Naive thymus-derived CD4-positive, alpha-beta T cell (primary cell): ENCODE measurements around the gene KLHL17. TPM values are rescaled to one million over a fixed set of nuclear protein-coding genes. Genes with fewer than 3 reads are reported as not detected.
"Not testable (repeated sequence)": the region's sequence is repeated elsewhere in the genome, so short reads cannot be mapped to it uniquely, and the experiment has no call there.

Experiments used
- ATAC-seq: fragments of 150-1000 bp; cut with Tn5 transposase; 2 replicates; pipeline ENCODE4 v1.10.0; 2021; ENCODE audit warnings: mild to moderate bottlenecking, moderate library complexity
- CTCF ChIA-PET: fragments of 350-600 bp; sonication (Branson Sonifier 250); formaldehyde crosslinking; loops from one replicate; lab custom pipeline; 2021; ENCODE audit warnings: antibody characterized with exemption; lab: Charles Lee
- POLR2A ChIA-PET: fragments of 350-600 bp; sonication (Branson Sonifier 250); formaldehyde crosslinking; loops from one replicate; lab custom pipeline; 2021; ENCODE audit warnings: antibody characterized with exemption, inconsistent platforms; lab: Charles Lee
- DNase-seq, 9 donors: peaks; one replicate each; pipeline versions ENCODE4 v3.0.0 to v3.0.0-alpha.2; 2020 to 2022; ENCODE audit warnings: mixed read lengths in 1 of 9
- H3K27ac ChIP-seq: one replicate; pipeline ENCODE4 v1.7.0; 2013; ENCODE audit warnings: mild to moderate bottlenecking, low read depth, low read length, moderate library complexity
- H3K27me3 ChIP-seq, 2 donors: one replicate each; pipeline ENCODE4 v1.7.0; 2013; ENCODE audit warnings: low read length in 2 of 2, mild to moderate bottlenecking in 2 of 2, moderate library complexity in 2 of 2; ENCODE audit not compliant: control insufficient read depth in 2 of 2, insufficient read depth in 2 of 2
- H3K36me3 ChIP-seq, 3 experiments: 1 replicate in 2 of 3; 2 replicates in 1 of 3; pipeline ENCODE4 v1.7.0; 2013; ENCODE audit warnings: low read length in 3 of 3, mild to moderate bottlenecking in 3 of 3, moderate library complexity in 1 of 3; ENCODE audit not compliant: insufficient read depth in 3 of 3, control insufficient read depth in 2 of 3
- H3K4me1 ChIP-seq, 2 donors: one replicate each; pipeline ENCODE4 v1.7.0; 2013; ENCODE audit warnings: low read length in 2 of 2, mild to moderate bottlenecking in 2 of 2, moderate library complexity in 1 of 2; ENCODE audit not compliant: control insufficient read depth in 2 of 2, insufficient read depth in 2 of 2
- H3K4me3 ChIP-seq: 2 replicates; pipeline ENCODE4 v1.7.0; 2013; ENCODE audit warnings: mild to moderate bottlenecking, low read length
- H3K9me3 ChIP-seq, 3 experiments: 1 replicate in 2 of 3; 2 replicates in 1 of 3; pipeline ENCODE4 v1.7.0; 2013; ENCODE audit warnings: low read length in 3 of 3; ENCODE audit not compliant: control insufficient read depth in 2 of 3
- H3K27ac Mint-ChIP-seq, 9 donors: one replicate each; pipeline ENCODE4 v1.8.0; 2020 to 2022; ENCODE audit warnings: mixed read lengths in 9 of 9, mild to moderate bottlenecking in 8 of 9, moderate library complexity in 5 of 9, inconsistent platforms in 2 of 9
- H3K27me3 Mint-ChIP-seq, 5 donors: one replicate each; pipeline ENCODE4 v1.8.0; 2021 to 2022; ENCODE audit warnings: mixed read lengths in 5 of 5, mild to moderate bottlenecking in 1 of 5
- H3K36me3 Mint-ChIP-seq, 5 donors: one replicate each; pipeline ENCODE4 v1.8.0; 2020 to 2022; ENCODE audit warnings: mixed read lengths in 5 of 5, mild to moderate bottlenecking in 3 of 5, inconsistent platforms in 1 of 5
- H3K4me1 Mint-ChIP-seq, 7 donors: one replicate each; pipeline ENCODE4 v1.8.0; 2020 to 2022; ENCODE audit warnings: mixed read lengths in 7 of 7, mild to moderate bottlenecking in 3 of 7, inconsistent platforms in 1 of 7
- H3K4me3 Mint-ChIP-seq, 10 donors: one replicate each; pipeline ENCODE4 v1.8.0; 2020 to 2022; ENCODE audit warnings: mild to moderate bottlenecking in 10 of 10, mixed read lengths in 10 of 10, moderate library complexity in 6 of 10, inconsistent platforms in 2 of 10
- H3K9me3 Mint-ChIP-seq, 11 donors: one replicate each; pipeline ENCODE4 v1.8.0; 2020 to 2022; ENCODE audit warnings: mixed read lengths in 11 of 11, mild to moderate bottlenecking in 4 of 11, inconsistent platforms in 1 of 11, moderate library complexity in 1 of 11
- intact Hi-C, 2 donors: fragments of 100-400 bp; cut with micrococcal nuclease; formaldehyde crosslinking; loops; one replicate each; pipeline ENCODE4 v1.15.1; 2023
- polyA plus RNA-seq, 2 donors: library from polyadenylated mRNA; unstranded; fragments of 300-500 nt; fragmentation: Illumina TruSeq; gene quantifications; one replicate each; pipeline ENCODE4 v1.2.3, GENCODE V29; 2021
- total RNA-seq, 6 experiments: library from RNA in 5 of 6; stranded (reverse) in 5 of 6; gene quantifications; 1 replicate in 5 of 6; 2 replicates in 1 of 6; pipeline ENCODE4 v1.2.3 and lab custom pipeline; 2021 to 2026

The KLHL17 gene
- total and polyA plus RNA-seq, 7 experiments from 2014 or later: 0.58 to 34.2 (median 20.7) TPM

DNA sequence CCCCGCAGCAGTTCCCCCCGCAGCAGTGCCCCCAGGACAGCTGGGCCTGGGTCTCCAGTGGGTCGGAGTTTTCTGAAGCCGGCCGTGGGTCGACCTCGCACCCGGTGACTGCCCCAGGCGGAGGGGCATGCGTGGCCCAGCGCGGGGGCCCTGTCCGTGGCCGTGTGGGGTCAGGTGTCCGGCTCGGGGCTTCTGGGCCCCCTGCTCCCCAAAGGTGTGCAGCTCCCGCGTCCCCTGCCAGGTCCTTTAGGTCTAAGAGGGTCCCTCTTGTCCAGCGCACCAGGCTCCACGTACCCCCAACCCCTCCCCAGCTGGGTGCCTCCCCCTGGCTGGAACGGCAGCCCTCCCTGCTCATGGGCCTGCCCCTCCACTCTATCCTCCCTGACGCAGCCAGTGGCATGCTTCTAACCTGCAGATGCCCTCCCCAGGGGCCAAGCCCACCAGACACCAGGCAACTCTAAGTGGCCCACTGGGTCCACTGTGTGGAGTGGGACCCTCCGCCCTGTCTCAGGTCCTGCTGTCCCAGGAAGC is 45.5 kb downstream of the KLHL17 start:
- CTCF ChIA-PET: no interaction called here

DNA sequence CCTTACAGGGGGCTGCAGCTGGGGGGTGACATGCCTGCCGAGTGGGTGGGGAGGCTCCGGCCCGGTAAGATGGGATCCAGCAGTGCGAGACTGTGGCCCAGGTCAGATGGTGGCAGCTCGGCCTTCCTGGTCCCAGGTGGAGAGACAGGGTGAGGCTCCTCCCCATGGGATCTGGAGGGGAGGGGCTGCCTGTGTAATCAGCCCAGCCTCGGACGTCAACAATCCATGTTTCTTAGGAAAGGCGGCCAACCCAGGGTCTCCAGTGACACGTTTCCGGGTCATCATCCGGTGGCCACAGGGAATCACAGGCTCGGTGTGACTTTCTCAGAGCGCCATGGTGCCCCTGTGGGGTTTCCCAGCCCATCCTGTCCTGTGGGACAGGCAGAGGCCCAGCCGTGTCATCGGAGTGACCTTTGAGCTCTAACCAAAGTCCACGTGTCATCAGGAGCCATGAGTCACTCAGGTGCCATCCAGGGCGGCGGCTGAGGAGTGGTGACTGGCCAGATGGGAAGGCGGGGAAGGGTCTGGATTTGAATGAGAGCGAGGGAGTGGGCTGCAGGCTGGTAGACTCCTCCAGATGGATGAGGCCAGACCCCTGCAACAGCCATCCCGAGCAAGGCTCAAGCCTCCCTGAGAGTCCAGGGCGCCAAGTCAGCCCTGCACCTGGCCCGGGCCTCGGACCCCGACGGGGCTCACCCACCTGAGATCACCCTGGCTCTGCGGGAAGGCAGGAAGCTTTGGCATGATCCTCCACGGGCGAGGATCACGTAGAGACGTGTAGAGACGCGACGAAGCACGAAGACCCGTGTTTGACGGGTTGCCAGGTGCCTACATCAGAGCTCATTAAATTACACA is 46.1 kb downstream of the KLHL17 start:
- H3K4me3 ChIP-seq: no peak overlapping the region
- H3K9me3 ChIP-seq: no peaks in the 10 kb centered on the region
- no peak for ATAC-seq
- intact Hi-C loops: no loop called here
- peaks cover 6 to 13% of the 10 kb centered on the region in 2 donors for H3K27me3 ChIP-seq
- Mint-ChIP-seq H3K36me3 (peaks cover 0 to 4% (median 0%) of the 10 kb centered on the region in 5 donors), H3K4me3 (no peak overlapping the region), H3K4me1 (peaks cover 0 to 14% (median 12%) of the 10 kb centered on the region in 7 donors), H3K27ac (no peak overlapping the region), H3K27me3 (peaks cover 10 to 36% (median 23%) of the 10 kb centered on the region in 5 donors), H3K9me3 (peaks cover 0 to 1% (median 0%) of the 10 kb centered on the region in 11 donors)
- H3K36me3 ChIP-seq: no peaks in the 10 kb centered on the region
- DNase-seq: no peak
- ChIA-PET CTCF (interaction anchor here (1.4 kb wide), 1 partner anchor 13 kb away, joined by 3 read pairs; no protein-coding TSS in a partner anchor), POLR2A (interaction anchor here (0.8 kb wide), 1 partner anchor 91 kb away, joined by 5 read pairs; no protein-coding TSS in a partner anchor)
- H3K4me1 ChIP-seq: peaks cover 2 to 5% of the 10 kb centered on the region in 2 donors
- H3K27ac ChIP-seq: no peak overlapping the region

More for the DNA sequence above, 45.5 kb downstream of the KLHL17 start:
- H3K27me3 ChIP-seq: peaks cover 8 to 18% of the 10 kb centered on the region in 2 donors
- H3K4me3 ChIP-seq: no peak overlapping the region
- POLR2A ChIA-PET: no interaction called here
- H3K9me3 ChIP-seq: no peaks in the 10 kb centered on the region
- H3K4me1 ChIP-seq: peaks cover 9 to 11% of the 10 kb centered on the region in 2 donors
- no peak overlapping the region for H3K27ac ChIP-seq
- peaks cover 10 to 42% (median 23%) of the 10 kb centered on the region in 5 donors for H3K27me3 Mint-ChIP-seq
- peaks cover under 1 to 17% (median 12%) of the 10 kb centered on the region in 7 donors for H3K4me1 Mint-ChIP-seq
- peaks cover 0 to 4% (median 0%) of the 10 kb centered on the region in 5 donors for H3K36me3 Mint-ChIP-seq
- intact Hi-C loops: no loop called here
- H3K36me3 ChIP-seq: no peaks in the 10 kb centered on the region
- ATAC-seq (no peak), DNase-seq (no peak)
- H3K9me3 Mint-ChIP-seq: peaks cover 0 to 1% (median 0%) of the 10 kb centered on the region in 11 donors
- no peak overlapping the region for H3K27ac Mint-ChIP-seq
- H3K4me3 Mint-ChIP-seq: no peak overlapping the region

DNA sequence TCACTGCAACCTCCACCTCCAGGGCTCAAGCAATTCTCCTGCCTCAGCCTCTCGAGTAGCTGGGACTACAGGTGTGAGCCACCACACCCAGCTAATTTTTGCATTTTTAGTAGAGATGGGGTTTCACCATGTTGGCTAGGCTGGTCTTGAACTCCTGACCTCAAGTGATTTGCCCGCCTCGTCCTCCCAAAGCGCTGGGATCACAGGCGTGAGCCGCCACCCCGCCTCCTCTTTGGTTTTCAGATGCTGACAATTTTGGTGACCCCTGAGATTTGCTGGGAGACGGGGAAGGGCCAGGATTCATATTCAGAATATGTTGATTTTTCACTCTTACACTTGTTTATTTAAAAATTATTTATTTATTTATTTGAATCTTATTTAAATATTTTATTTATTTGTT is 49.7 kb downstream of the KLHL17 start:
- H3K9me3 Mint-ChIP-seq, ATAC-seq, H3K4me3 Mint-ChIP-seq, H3K9me3 ChIP-seq, H3K27me3 ChIP-seq, H3K36me3 ChIP-seq, POLR2A ChIA-PET, H3K27ac ChIP-seq, DNase-seq, H3K4me3 ChIP-seq, H3K27ac Mint-ChIP-seq: not testable (repeated sequence)
- CTCF ChIA-PET: interaction anchor here (1.0 kb wide), 1 partner anchor 8 kb away, joined by 3 read pairs; no protein-coding TSS in a partner anchor
- peaks cover 2 to 11% (median 8%) of the 10 kb centered on the region in 5 donors for H3K27me3 Mint-ChIP-seq
- peaks cover 13 to 18% of the 10 kb centered on the region in 2 donors for H3K4me1 ChIP-seq
- H3K36me3 Mint-ChIP-seq: peaks cover 0 to 11% (median 0%) of the 10 kb centered on the region in 5 donors
- peaks cover 17 to 29% (median 24%) of the 10 kb centered on the region in 7 donors for H3K4me1 Mint-ChIP-seq
- intact Hi-C loops: loop anchor here (5.0 to 10.0 kb wide), 3 partner anchors 295 to 365 kb away; partner anchors contain the start of genes ACAP3 (in 2 of the 2), PUSL1 (in 2 of the 2) and AURKAIP1 (in 1 of the 2)

DNA sequence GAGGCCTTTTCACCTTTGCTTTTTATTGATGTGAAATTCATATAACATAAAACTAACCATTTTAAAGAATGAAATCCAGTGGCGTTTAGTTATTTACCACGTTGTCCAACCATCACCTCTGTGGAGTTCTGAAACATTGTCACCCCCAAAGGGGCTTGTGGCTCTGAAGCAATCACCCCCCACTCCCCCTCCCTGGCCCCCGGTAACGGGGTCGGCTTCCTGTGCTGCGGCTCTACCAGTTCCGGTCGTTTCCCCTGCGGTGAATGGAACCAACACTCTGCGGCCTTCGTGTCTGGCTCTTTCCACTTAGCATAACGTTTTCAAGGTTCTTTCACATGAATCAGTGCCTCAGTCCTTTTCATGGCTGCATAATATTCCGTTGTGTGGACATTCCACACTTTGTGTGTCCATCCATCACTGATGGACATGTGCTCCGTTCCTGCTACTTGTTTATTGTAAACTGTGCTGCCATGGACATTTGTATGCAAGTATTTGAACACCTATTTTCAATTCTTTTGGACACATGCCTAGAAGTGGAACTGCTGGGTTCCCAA is 51.1 kb downstream of the KLHL17 start:
- intact Hi-C loops: loop anchor here (5.0 to 10.0 kb wide), 3 partner anchors 293 to 363 kb away; partner anchors contain the start of genes ACAP3 (in 2 of the 2), PUSL1 (in 2 of the 2) and AURKAIP1 (in 1 of the 2)

DNA sequence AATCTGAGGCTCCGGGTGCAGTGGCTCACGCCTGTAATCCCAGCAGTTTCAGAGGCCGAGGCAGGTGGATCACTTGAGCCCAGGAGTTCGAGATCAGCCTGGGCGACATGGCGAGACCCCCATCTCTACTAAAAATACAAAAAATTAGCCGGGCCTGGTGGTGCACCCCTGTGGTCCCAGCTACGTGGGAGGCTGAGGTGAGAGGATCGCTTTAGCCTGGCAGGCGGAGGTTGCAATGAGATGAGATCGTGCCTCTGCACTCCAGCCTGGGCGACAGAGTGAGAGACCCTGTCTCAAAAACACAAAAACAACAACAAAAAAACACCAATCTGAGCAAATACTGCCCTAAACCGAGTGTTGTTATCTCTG is 52.3 kb downstream of the KLHL17 start:
- not testable (repeated sequence) for H3K9me3 ChIP-seq, H3K36me3 ChIP-seq, H3K27me3 ChIP-seq, H3K27me3 Mint-ChIP-seq, H3K9me3 Mint-ChIP-seq
- intact Hi-C loops: loop anchor here (1.0 to 10.0 kb wide), 10 partner anchors 9 to 362 kb away; partner anchors contain the start of genes ACAP3 (in 2 of the 2), C1orf159 (in 2 of the 2), PUSL1 (in 2 of the 2) and AURKAIP1 (in 1 of the 2)
- H3K4me3 ChIP-seq: peak overlapping the region; percentile 95
- Mint-ChIP-seq H3K36me3 (peaks cover 0 to 17% (median 0%) of the 10 kb centered on the region in 5 donors), H3K4me1 (peaks cover 19 to 34% (median 29%) of the 10 kb centered on the region in 7 donors), H3K27ac (peak overlapping the region; percentile 96 to 100 (median 99)), H3K4me3 (peak overlapping the region; percentile 89 to 100 (median 96))
- H3K4me1 ChIP-seq: peaks cover 13 to 18% of the 10 kb centered on the region in 2 donors
- ATAC-seq (peak; percentile 0), DNase-seq (peak in 2 of 9 donors; percentile 6 to 25)
- ChIA-PET CTCF (interaction anchor here (1.2 kb wide), 3 partner anchors 9 to 51 kb away, joined by 3 to 4 read pairs (median 3); no protein-coding TSS in a partner anchor), POLR2A (interaction anchor here (1.1 to 2.3 kb wide), 3 partner anchors 11 to 51 kb away, joined by 5 to 10 read pairs (median 6); no protein-coding TSS in a partner anchor)
- peak overlapping the region; percentile 83 for H3K27ac ChIP-seq

More for the DNA sequence above, 51.1 kb downstream of the KLHL17 start:
- POLR2A ChIA-PET: no interaction called here
- Histone ChIP-seq H3K36me3 (no peaks in the 10 kb centered on the region), H3K4me1 (peaks cover 13 to 18% of the 10 kb centered on the region in 2 donors), H3K9me3 (no peaks in the 10 kb centered on the region), H3K27me3 (no peaks in the 10 kb centered on the region), H3K27ac (no peak overlapping the region), H3K4me3 (no peak overlapping the region)
- DNase-seq (peak in 1 of 9 donors; percentile 3), ATAC-seq (no peak)
- peak overlapping the region in 1 of 10 donors; percentile 6 for H3K4me3 Mint-ChIP-seq
- CTCF ChIA-PET: no interaction called here
- peaks cover 16 to 27% (median 22%) of the 10 kb centered on the region in 7 donors for H3K4me1 Mint-ChIP-seq
- H3K36me3 Mint-ChIP-seq: peaks cover 0 to 11% (median 0%) of the 10 kb centered on the region in 5 donors
- H3K27ac Mint-ChIP-seq: peak overlapping the region in 3 of 9 donors; percentile 3 to 51 (median 33)
- no peaks in the 10 kb centered on the region for H3K9me3 Mint-ChIP-seq
- peaks cover 0 to 8% (median 4%) of the 10 kb centered on the region in 5 donors for H3K27me3 Mint-ChIP-seq
